ENCODE results near the gene ASPHD1.

DNA sequence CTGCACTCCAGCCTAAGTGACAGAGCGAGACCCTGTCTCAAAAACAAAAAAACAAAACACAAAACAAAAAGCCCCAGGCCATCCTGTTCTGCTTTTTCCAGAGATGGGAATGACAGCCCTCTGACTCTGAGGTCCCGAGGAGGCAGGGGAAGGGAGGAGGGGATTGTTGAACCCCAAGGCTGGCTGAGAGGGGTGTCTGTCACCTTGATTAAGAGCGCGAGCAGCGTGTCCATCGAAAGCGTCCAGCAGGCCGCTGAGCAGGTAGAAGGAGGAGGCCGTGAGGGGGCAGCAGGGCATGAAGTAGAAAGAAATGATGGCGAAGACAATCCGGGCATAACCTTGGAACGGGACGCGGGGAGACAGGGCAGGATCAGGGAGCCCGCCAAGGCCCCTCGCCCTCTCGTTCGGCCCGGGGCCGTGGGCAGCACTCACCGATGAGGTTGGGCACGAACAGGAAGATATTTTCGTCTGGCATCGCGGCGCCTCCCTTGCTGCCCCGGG is 37.9 kb upstream of the ASPHD1 start:
- TF ChIP-seq, protein P1, sequence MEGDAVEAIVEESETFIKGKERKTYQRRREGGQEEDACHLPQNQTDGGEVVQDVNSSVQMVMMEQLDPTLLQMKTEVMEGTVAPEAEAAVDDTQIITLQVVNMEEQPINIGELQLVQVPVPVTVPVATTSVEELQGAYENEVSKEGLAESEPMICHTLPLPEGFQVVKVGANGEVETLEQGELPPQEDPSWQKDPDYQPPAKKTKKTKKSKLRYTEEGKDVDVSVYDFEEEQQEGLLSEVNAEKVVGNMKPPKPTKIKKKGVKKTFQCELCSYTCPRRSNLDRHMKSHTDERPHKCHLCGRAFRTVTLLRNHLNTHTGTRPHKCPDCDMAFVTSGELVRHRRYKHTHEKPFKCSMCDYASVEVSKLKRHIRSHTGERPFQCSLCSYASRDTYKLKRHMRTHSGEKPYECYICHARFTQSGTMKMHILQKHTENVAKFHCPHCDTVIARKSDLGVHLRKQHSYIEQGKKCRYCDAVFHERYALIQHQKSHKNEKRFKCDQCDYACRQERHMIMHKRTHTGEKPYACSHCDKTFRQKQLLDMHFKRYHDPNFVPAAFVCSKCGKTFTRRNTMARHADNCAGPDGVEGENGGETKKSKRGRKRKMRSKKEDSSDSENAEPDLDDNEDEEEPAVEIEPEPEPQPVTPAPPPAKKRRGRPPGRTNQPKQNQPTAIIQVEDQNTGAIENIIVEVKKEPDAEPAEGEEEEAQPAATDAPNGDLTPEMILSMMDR (IDR thresholded peaks at IDR 0.05), result peak in 2 of 5 experiments; percentile 7 to 16
- TF ChIP-seq POLR2A (IDR thresholded peaks at IDR 0.05), result no peak

Data from transverse colon (tissue), 3 donors.